Muscle of leg (tissue), 11 donors: Measurements from ENCODE around the gene FRMD4B. TPM values are rescaled to one million over a fixed set of nuclear protein-coding genes. Genes with fewer than 3 reads are reported as not detected.
"Not testable (repeated sequence)": the region's sequence is repeated elsewhere in the genome, so short reads cannot be mapped to it uniquely, and the experiment has no call there.

Source experiments
- DNase-seq: peaks from one replicate; pipeline ENCODE4 v3.0.0; 2013
- H3K27ac ChIP-seq: one replicate; pipeline ENCODE4 v1.5.1; 2013; ENCODE audit warnings: mild to moderate bottlenecking, low read length, control low read depth
- H3K27me3 ChIP-seq: one replicate; pipeline ENCODE4 v1.6.1; 2013; ENCODE audit warnings: low read length; ENCODE audit not compliant: control insufficient read depth, insufficient read depth
- H3K36me3 ChIP-seq: one replicate; pipeline ENCODE4 v1.6.1; 2013; ENCODE audit warnings: low read length; ENCODE audit not compliant: control insufficient read depth, insufficient read depth
- H3K4me1 ChIP-seq: one replicate; pipeline ENCODE4 v1.6.1; 2013; ENCODE audit warnings: low read length; ENCODE audit not compliant: control insufficient read depth, insufficient read depth
- H3K4me3 ChIP-seq: one replicate; pipeline ENCODE4 v1.5.1; 2013; ENCODE audit warnings: low read length, control low read depth
- H3K9me3 ChIP-seq: replicated peaks from 2 replicates; pipeline ENCODE4 v1.6.1; 2013; ENCODE audit warnings: low read depth, low read length; ENCODE audit not compliant: control insufficient read depth
- WGBS: methylation state at CpG from one replicate; pipeline ENCODE4 v1.1.5; 2013; ENCODE audit warnings: missing lambda C conversion rate; ENCODE audit not compliant: insufficient coverage; 5-methylcytosine and 5-hydroxymethylcytosine counted together
- polyA plus RNA-seq, 8 donors: library from polyadenylated mRNA; unstranded; fragments of 120-200 nt; gene quantifications; one replicate each; pipeline versions ENCODE4 v1.2.1 to v1.2.3, GENCODE V29; 2013; ENCODE audit warnings: inconsistent platforms in 1 of 8, low replicate concordance in 1 of 8; ENCODE audit not compliant: insufficient read length in 8 of 8, insufficient read depth in 1 of 8
- total RNA-seq: library from RNA; stranded (reverse); fragments of 120-200 nt; gene quantifications from one replicate; pipeline ENCODE4 v1.2.4, GENCODE V29; 2013

The FRMD4B gene
- total and polyA plus RNA-seq, 9 donors: 13.9 to 23.1 (median 17.2) TPM

GRCh38 chr3:69292959-69293574, 92.8 kb downstream of the FRMD4B start:
- Histone ChIP-seq H3K4me3 (no peak overlapping the region), H3K27ac (no peak overlapping the region), H3K4me1 (peaks cover 10% of the 10 kb centered on the region), H3K27me3 (no peaks in the 10 kb centered on the region), H3K36me3 (no peaks in the 10 kb centered on the region), H3K9me3 (no peaks in the 10 kb centered on the region)
- DNase-seq: no peak
- WGBS: 83% methylated on average over 1 of the region's 7 CpGs

DNA sequence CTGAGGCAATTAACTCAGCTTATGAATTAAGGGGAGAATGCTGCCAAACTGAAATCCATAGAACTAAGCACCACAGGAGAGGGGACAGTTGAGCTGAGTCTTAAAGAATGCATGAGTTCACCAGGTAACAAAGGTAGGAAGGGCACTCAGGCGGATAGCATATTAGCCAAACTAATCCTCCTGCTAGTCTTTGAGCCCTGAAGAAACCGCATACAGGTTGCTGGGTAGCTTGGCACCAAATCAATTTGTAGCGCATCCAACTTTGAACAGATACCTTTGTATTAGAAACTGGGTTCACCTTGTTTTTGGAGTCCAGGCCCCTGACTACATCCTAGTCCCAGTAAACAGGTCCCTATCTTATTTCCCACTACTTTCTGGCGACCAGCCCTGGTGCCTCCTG, 93.7 kb downstream of the FRMD4B start:
- Histone ChIP-seq H3K36me3 (no peaks in the 10 kb centered on the region), H3K27me3 (no peaks in the 10 kb centered on the region), H3K9me3 (no peaks in the 10 kb centered on the region), H3K27ac (no peak overlapping the region), H3K4me3 (no peak overlapping the region), H3K4me1 (peaks cover 10% of the 10 kb centered on the region)
- no peak for DNase-seq
- 85% methylated on average over 3 of the region's 4 CpGs for WGBS

DNA sequence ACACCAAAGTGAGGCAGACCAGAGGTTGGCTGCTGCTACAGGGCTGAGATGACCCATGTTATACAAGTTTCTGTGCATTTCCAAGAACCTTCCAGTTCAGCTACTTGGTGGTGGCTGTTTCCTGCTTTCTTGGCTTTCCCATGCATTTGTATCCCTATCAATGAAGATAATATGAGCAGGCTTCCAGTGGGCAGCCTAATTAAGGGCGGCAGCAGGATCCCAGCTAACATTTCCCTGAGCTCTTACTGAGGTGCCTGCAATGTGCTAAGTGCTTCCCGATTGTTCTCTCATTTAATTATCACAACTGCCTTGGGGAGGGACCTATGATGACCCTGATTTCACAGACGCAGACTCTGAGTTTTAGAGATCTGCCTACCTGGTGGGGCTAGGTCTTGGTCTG, 95.5 kb downstream of the FRMD4B start:
- Histone ChIP-seq H3K27me3 (no peaks in the 10 kb centered on the region), H3K4me1 (peaks cover 10% of the 10 kb centered on the region), H3K4me3 (no peak overlapping the region), H3K36me3 (no peaks in the 10 kb centered on the region), H3K27ac (no peak overlapping the region), H3K9me3 (no peaks in the 10 kb centered on the region)
- no peak for DNase-seq
- WGBS: no CpG with 5 or more reads among the region's 3 CpGs

- H3K4me1 ChIP-seq: peaks cover 10% of the 10 kb centered on the region
- H3K27ac ChIP-seq: no peak overlapping the region
These were observed 95.9 kb downstream of the FRMD4B start for GRCh38 chr3:69290006-69290405.

GRCh38 chr3:69288161-69288895, 97.6 kb downstream of the FRMD4B start:
- no peak for DNase-seq
- no peaks in the 10 kb centered on the region for H3K9me3 ChIP-seq
- no peak overlapping the region for H3K27ac ChIP-seq
- H3K4me1 ChIP-seq: peaks cover 7% of the 10 kb centered on the region
- H3K4me3 ChIP-seq: no peak overlapping the region
- no peaks in the 10 kb centered on the region for H3K27me3 ChIP-seq
- H3K36me3 ChIP-seq: no peaks in the 10 kb centered on the region
- WGBS: 43% methylated on average over 5 of the region's 12 CpGs

More at GRCh38 chr3:69290006-69290405, 95.9 kb downstream of the FRMD4B start:
- no peaks in the 10 kb centered on the region for H3K36me3 ChIP-seq
- DNase-seq: no peak
- 80% methylated on average over 4 of the region's 5 CpGs for WGBS
- no peaks in the 10 kb centered on the region for H3K27me3 ChIP-seq
- H3K9me3 ChIP-seq: no peaks in the 10 kb centered on the region
- no peak overlapping the region for H3K4me3 ChIP-seq

DNA sequence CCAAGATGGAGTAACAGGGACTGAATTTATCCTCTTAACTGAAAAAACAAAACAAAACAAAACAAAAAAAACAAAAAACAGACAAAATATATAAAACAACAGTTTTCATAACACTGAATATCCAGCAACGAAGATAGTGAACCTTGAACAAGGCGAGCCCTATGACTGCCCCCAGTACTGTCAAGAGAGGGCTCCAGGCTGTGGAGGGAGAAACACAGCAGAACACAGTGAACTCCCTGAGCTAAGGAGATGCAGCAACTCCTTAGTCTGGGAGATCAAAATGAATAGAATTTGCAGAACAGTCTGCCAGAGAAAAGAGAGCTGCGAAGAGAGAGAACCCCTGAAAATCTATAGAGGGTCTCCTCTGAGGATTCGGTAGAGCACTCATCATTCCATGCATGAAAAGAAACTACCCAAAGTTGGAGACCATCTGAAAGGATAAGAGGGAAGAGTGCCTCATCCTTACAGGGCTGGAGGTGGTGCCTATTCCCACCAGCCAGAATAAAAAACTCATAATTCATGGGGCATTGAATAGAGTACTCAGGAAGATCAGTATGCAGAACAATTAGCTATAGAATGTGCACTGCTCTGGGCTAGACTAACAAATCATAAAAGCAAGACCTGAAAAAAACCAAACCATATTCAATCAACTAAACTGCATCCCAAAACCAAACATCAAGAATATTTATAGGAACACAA, 101.8 kb downstream of the FRMD4B start:
- Histone ChIP-seq H3K9me3 (no peaks in the 10 kb centered on the region), H3K27ac (no peak overlapping the region), H3K27me3 (no peaks in the 10 kb centered on the region), H3K36me3 (no peaks in the 10 kb centered on the region), H3K4me3 (no peak overlapping the region), H3K4me1 (no peaks in the 10 kb centered on the region)
- no CpG with 5 or more reads among the region's 4 CpGs for WGBS
- no peak for DNase-seq

DNA sequence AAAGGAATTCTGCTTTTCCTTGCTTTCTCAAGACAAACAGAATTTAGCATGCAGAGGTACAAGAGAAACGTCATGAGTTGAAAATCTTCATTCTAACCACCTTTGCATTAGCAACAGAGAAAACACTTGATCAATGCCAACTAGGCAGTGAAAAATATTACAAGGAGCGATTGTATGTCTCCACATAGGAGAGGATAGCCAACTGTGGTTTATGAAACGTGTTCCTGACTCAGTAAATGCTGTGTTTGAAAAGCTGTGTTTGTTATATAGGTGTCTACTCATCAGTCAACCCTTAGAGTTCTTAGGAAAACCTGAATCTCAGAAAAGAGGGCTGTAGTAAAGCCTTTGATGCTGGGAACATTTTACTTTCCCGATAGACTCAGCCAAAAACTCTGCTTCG, 102.4 kb downstream of the FRMD4B start:
- Histone ChIP-seq H3K27me3 (no peaks in the 10 kb centered on the region), H3K9me3 (no peaks in the 10 kb centered on the region), H3K36me3 (no peaks in the 10 kb centered on the region), H3K4me3 (no peak overlapping the region), H3K4me1 (no peaks in the 10 kb centered on the region), H3K27ac (no peak overlapping the region)
- no peak for DNase-seq
- no CpG with 5 or more reads among the region's 5 CpGs for WGBS

DNA sequence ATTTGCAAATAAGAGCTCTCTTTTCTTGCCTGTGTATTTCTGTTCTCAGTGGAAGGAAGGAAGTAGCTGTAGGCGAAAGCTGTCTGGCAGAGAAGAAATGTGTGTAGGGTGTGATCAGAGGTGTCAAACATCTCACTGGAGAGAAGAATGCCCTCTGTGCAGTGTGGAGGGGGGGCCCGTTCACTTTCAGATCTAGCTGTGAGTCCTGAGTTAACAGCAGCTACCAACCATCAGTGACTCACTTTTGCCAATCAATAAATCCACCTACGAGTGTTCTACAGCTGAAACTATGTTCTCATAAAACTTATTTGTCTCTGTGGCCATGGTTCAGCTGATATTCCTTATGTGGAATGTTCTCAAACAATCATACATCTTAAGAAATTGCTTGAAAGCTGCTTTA, 103.7 kb downstream of the FRMD4B start:
- H3K27me3 ChIP-seq: no peaks in the 10 kb centered on the region
- no peaks in the 10 kb centered on the region for H3K4me1 ChIP-seq
- no peak for DNase-seq
- no peaks in the 10 kb centered on the region for H3K36me3 ChIP-seq
- H3K9me3 ChIP-seq: no peaks in the 10 kb centered on the region
- no peak overlapping the region for H3K4me3 ChIP-seq
- H3K27ac ChIP-seq: no peak overlapping the region
- no CpG with 5 or more reads among the region's 3 CpGs for WGBS

DNA sequence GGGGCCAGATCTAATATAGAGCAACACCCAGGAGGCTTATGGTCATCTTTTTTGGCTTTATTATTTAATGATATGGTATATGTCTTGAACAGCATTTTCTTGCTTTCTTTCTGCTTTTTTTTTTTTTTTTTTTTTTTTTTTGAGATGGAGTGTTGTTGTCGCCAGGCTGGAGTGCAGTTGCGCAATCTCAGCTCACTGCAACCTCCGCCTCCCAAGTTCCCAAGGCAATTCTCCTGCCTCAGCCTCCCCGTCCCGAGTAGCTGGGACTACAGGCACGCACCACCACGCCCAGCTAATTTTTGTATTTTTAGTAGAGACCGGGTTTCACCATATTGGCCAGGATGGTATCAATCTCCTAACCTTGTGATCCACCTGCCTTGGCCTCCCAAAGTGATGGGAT, 108.5 kb downstream of the FRMD4B start:
- not testable (repeated sequence) for H3K4me1 ChIP-seq, H3K27me3 ChIP-seq, H3K9me3 ChIP-seq, H3K4me3 ChIP-seq, H3K27ac ChIP-seq, DNase-seq, H3K36me3 ChIP-seq
- 100% methylated on average over 5 of the region's 8 CpGs for WGBS

- no peaks in the 10 kb centered on the region for H3K27me3 ChIP-seq
- no peaks in the 10 kb centered on the region for H3K9me3 ChIP-seq
- no peaks in the 10 kb centered on the region for H3K4me1 ChIP-seq
- H3K27ac ChIP-seq: no peak overlapping the region
- no peaks in the 10 kb centered on the region for H3K36me3 ChIP-seq
- DNase-seq: no peak
- 88% methylated on average over 3 of the region's 4 CpGs for WGBS
- no peak overlapping the region for H3K4me3 ChIP-seq
These were observed 109.0 kb downstream of the FRMD4B start for GRCh38 chr3:69276884-69277283.
